COLO668 (cell line): Measurements from ENCODE around the gene PSMA5.

ENCODE experiments used
- DNase-seq: peaks from one replicate; lab custom pipeline; 2025; ENCODE audit not compliant: unreplicated experiment; lab: John Stamatoyannopoulos, UW

The PSMA5 gene

DNA sequence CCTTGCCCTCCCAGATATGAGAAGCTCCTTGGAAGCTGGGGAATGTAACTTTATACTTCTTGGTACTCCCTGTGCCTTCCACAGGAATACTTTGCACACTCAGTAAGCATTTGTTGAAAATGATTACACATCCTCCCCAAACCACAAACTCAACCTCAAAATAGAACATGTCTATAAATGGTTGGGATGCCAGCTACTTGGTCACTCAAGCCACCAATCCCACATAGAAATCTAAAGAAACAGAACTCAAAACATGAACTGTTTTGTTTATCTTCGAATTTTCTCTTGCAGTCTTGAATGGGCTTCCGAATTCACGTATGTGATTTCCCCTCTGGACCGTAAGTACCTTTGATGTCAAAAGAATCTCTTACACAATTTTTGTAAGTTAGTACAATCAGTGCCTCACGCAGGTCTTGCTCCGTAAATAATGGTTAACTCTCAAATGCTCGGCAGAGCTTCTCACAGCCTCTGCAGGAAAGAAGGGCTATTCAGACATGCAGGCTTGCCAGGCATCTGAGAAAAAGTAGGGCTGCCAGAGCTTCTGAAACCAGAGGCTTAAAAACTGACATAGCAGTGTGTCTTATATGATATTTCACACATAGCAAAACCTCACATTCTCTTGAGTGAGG lies 55.4 kb downstream of the PSMA5 start:
- DNase-seq: no peak

DNA sequence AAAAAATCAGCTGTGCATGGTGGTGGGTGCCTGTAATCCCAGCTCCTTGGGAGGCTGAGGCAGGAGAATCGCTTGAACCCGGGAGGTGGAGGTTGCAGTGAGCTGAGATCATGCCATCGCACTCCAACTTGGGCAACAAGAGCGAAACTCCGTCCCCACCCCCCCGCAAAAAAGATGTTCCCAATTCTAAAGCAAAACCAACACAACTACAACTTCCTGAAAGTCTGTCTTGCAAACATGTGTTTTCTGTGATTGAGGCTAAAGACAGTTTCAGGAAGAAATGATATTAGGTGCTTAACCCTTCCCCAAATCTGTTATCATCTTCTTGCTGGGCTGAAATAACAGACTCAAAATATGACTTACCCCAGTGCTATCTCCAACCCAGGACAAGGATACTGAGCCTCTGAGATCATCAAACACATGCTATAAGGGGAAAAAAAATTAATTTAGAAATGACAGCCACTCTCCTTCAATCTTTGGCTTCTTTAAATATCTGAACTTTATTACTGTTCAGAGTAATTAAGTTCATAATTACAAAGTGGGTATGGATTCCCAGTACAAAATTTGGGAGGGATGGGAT lies 57.0 kb downstream of the PSMA5 start:
- DNase-seq: no peak

DNA sequence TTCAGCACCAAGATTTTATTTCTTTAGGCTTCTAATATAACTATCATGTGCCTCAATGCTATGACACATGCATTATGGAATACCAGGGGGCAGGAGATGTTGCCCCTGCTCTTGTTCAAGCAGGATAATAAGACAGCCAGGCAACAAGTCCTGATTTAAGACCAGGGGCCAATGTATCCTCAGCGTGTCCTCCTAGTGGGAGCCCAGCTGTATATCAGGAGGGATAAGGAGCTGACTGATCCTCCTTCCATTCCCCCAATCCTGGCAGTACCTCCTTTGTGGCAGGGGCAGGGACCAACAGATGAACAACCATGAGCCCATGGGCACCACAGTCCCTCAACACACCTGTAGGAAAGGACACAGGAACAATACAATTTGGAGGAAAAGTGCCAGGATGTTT lies 57.8 kb downstream of the PSMA5 start:
- no peak for DNase-seq

DNA sequence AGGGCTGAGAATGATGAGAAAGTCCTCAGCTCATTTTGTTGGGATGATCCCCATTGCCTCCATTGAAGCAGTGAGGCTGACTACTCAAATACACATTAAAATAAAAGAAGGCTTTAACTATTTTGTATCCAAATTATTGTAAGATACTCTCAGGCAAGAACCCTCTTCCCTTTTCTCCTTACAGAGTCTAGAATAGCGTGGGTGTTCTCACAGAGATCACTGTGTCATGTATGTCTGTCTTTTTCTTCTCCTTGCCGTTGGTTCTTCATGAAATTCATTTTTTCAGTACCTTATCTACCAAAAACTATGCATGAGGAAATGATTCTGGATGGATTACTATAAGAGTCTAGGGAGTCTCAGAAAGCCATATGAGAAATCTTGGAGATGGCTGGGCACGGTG lies 58.6 kb downstream of the PSMA5 start:
- no peak for DNase-seq

DNA sequence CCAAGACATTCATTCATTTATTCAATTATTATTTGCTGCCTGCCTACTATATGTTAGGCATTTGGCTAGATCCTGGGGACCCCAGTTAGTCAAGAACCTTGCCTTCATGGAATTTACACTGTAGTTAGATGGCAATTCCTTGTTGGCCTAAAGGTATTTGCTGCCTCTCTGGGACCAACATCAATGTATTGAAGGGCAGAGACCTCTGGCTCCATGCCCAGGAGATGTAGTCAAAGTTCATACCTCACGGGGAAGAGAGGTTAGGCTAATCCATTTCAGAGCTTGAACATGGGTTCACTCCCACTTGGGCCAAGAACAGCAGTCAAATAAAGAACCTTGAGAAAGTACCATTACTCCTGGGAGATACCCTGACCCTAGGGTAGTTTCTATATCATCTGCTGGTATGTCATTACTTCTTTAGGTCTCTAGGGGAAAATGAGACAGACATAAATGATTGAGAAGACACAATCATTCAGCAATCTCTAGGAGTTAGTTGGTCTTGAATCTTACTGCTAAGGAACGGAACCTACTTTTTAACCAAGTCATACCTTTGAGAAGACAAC lies 60.5 kb downstream of the PSMA5 start:
- DNase-seq: no peak

DNA sequence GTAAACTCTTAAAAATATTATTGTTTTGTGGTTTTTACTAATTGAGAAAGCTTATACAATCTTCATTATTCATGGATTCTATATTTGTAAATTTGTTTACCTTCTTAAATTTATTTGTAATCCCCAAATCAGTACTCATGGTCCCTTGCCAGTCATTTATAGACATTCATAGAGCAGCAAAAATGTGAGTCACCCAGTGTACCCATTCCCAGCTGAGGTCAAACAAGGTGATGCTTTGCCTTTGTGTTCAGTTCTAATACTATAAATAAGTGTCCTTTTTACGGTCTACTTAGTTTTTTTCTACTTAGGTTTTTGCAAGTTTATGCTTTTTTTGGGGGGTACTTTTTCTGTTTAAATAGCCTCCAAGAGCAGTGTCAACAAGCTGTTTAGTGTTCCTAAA lies 64.6 kb downstream of the PSMA5 start:
- DNase-seq: no peak

DNA sequence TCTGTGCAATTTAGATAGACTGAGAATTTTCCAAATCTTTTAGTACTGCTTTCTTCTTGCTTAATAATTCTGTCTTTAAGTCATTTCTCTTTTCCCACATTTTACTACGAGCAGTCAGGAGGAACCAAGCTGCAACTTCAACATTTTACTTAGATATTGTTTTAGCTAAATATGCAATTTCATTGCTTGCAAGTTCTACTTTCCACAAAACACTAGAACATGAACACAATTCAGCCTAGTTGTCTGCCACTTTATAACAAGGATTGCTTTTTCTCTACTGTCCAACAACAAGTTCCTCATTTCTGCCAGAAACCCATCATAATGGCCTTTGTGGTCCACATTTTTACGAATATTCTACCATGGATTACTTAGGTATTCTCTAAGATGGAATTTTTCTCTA lies 65.2 kb downstream of the PSMA5 start:
- no peak for DNase-seq

DNA sequence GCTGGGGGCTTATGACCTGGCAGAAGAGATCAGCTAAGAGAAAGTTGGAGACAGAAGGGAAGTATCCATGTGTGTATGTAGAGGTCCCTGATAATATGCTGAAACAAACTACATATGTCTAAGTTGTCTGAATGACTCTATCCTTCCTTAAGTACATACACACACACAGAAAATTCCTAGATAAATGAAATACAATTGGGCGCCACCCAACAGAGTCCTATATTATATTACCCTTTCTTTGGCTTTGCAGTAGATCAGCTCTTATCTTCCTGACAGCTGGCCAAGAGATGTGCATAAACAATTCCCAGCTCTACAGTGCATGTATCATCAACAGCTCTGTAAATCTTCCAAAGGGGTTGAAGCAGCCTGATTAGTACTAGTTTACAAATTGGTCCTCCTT lies 68.6 kb downstream of the PSMA5 start:
- no peak for DNase-seq

DNA sequence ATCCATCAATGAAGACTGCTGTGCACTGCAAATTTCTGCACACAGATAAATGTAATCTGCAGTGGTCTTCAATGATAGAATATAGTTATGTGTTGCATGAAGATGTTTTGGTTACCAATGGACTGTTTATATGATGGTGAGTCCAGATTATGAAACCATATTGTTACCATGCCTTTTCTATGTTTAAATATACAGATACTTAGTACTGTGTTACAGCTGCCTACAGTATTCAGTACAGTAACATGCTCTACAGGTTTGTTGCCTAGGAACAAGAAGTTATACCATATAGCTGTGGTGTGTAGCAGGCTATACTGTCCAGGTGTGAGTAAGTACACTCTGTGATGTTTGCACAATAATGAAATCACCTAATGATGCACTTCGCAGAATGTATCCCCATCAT lies 69.3 kb downstream of the PSMA5 start:
- peak; percentile 47 for DNase-seq

DNA sequence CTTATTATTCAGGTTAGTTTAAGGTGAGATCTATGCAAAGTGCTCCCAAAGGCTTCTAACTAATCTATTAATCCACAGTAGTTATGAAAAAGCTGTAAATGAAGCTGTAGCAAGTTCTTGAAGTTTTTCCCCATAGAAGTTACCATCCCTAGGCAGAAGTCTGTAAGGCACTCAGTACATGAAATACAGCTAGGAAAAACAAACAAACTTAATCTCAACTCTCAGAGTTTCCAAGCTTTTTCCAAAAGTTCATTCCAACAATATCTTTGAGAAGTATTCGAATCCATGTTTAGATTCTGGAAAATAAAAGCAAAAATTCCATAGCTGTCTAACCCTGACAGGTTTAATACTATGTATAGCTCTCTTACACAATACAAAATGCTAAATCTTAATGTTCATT lies 69.7 kb downstream of the PSMA5 start:
- DNase-seq: no peak

DNA sequence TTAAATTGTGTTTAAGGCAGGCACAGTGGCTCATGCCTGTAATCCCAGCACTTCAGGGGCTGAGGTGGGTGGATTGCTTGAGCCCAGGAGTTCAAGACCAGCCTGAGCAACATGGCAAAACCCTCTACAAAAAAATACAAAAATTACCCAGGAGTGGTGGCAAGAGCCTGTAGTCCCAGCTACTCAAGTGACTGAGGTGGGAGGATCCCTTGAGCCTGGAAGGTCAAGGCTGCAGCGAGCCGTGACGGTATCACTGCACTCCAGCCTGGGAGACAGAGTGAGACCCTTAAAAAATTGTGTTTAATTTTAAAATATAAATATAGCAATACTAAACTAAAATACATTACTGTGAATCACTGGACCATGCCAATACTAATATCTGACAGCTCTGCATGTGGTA lies 71.3 kb downstream of the PSMA5 start:
- DNase-seq: no peak

DNA sequence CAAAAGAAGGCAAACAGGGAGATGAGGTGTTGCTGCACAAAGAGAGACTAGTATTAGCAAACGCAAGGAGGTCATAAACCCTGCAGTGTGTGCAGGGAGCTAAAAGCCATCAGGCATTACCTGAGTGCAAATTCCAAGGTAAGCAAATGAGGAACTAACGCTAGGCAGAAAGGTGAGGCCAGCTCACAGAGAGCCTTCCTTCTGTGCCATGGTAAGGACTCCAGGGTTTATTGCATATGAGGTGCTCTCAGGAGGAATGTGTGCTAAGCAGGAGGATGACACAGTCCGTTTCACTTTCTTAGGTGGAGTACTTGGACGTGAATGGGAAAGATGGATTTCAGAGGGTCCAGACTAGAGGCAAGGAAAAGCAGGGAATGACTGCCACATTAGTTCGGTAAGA lies 74.8 kb downstream of the PSMA5 start:
- DNase-seq: no peak

DNA sequence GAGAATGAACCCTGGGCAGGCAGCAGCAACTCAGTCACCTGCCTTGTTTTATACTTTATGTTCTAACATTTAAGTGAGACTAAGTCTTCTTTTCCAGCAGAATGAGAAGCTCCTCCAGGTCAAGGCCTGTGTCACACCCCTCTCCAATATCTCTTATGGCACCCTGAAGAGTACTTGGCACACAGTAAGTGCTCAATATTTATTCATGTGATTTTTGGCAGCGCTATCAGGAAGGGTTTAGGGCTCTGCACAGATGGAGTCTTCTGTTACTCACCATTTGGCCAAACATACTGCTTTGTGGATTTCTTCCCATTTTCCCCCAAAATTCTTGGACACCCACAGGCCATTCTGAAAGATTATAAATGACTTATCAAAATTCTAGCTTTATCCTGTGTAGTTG lies 75.6 kb downstream of the PSMA5 start:
- no peak for DNase-seq

DNA sequence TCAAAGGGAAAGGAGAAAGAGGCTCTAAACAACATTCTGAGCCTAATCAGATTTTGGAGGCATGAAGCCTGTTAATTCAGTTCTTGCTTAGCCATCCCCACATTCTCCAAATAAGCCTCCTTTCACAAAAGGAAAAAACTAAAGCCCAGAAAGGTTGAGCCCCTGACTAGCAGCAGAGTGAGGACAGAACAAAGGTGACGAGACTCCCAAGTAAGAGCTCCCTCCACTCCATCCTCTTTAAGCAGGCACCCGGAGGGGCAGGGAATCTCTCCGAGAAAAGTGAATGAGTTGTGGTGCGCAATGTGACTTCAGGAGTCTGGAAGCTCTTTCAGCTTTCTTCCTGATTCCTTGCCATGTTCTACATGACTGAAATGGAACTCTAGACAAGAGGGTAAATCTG lies 76.1 kb downstream of the PSMA5 start:
- no peak for DNase-seq
